ENCODE data around the gene HNRNPR.

- TF ChIP-seq POLR2A (IDR thresholded peaks at IDR 0.05): no peak
- TF ChIP-seq CTCF (IDR thresholded peaks at IDR 0.05): no peak
- TF ChIP-seq EP300 (IDR thresholded peaks at IDR 0.05): no peak
Observed at GRCh38 chr1:23273450-23274133, 70.5 kb downstream of the HNRNPR start.
